Measurements from ENCODE around the gene RAB3GAP2. TPM values are rescaled to one million over a fixed set of nuclear protein-coding genes. Genes with fewer than 3 reads are reported as not detected.

Gene RAB3GAP2
- total and polyA plus RNA-seq, 10 donors = 6.5 to 48.7 (median 37.5) TPM

DNA sequence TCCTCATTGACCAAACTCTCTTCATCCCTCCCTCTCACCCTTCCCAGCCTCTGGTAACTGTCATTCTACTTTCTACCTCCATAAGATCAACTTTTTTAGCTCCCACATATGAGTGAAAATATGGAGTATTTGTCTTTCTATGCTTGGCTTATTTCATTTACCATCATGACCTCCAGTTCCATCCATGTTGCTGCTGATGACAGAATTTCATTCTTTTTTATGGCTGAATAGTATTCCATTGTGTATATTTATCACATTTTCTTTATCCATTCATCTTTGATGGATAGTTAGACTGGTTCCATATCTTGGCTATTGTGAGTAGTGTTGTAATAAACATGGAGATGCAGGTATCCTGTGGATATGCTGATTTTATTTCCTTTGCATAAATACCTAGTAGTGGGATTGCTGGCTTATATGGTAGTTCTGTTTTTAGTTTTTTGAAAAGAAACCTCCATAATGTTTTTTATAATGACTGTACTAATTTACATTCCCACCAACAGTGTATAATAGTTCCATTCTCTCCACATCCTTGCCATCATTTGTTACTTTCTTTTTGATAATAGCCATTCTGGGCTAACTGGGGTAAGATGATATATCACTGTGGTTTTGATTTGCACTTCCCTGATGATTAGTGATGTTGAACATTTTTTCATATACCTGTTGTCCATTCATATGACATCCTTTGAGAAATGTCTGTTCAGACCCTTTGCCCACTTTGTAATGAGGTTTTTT, 142.6 kb downstream of the RAB3GAP2 start:
- H3K4me3 ChIP-seq = no peak overlapping the region
- TF ChIP-seq, protein P1, sequence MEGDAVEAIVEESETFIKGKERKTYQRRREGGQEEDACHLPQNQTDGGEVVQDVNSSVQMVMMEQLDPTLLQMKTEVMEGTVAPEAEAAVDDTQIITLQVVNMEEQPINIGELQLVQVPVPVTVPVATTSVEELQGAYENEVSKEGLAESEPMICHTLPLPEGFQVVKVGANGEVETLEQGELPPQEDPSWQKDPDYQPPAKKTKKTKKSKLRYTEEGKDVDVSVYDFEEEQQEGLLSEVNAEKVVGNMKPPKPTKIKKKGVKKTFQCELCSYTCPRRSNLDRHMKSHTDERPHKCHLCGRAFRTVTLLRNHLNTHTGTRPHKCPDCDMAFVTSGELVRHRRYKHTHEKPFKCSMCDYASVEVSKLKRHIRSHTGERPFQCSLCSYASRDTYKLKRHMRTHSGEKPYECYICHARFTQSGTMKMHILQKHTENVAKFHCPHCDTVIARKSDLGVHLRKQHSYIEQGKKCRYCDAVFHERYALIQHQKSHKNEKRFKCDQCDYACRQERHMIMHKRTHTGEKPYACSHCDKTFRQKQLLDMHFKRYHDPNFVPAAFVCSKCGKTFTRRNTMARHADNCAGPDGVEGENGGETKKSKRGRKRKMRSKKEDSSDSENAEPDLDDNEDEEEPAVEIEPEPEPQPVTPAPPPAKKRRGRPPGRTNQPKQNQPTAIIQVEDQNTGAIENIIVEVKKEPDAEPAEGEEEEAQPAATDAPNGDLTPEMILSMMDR (IDR thresholded peaks at IDR 0.05 in 8 of 11, conservative IDR thresholded peaks at IDR 0.05 in 3 of 11) = no peak
- TF ChIP-seq POLR2AphosphoS5 (IDR thresholded peaks at IDR 0.05) (no peak), POLR2A (IDR thresholded peaks at IDR 0.05) (no peak)
- H3K4me1 ChIP-seq = no peaks in the 10 kb centered on the region
- H3K27me3 ChIP-seq (replicated peaks in 1 of 7) = no peaks in the 10 kb centered on the region
- H3K27ac ChIP-seq = no peak overlapping the region
- peaks cover 0 to 8% (median 3%) of the 10 kb centered on the region in 8 donors for H3K9me3 ChIP-seq
- DNase-seq = no peak
- intact Hi-C loops (cut with DNase I; ENCODE audit: low total_unique reads) = no loop called here
- H3K36me3 ChIP-seq = peaks cover 0 to 98% (median 54%) of the 10 kb centered on the region in 6 donors

DNA sequence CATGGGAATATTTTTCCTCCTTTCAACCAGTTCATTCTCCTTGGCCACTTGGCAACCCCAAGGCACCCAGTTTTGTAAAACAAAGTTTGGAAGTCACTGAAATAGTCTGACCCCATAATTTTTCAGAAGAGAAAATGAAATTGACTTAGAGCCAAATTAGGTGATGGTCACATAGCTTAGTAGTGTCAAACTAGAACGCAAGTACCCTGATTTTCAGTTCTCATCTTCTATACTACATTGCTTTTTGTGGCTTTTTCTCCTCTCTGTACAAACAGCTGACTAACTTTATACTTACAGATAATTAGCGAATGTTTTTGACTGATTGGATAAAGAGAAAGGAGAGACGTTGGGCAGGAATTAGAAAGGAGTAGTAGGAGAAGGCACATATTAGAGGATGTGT, 145.2 kb downstream of the RAB3GAP2 start:
- Histone ChIP-seq H3K9me3 (peaks cover 0 to 8% (median 3%) of the 10 kb centered on the region in 8 donors), H3K27ac (no peak overlapping the region), H3K27me3 (replicated peaks in 1 of 7) (no peaks in the 10 kb centered on the region), H3K4me1 (no peaks in the 10 kb centered on the region), H3K36me3 (peaks cover 0 to 78% (median 35%) of the 10 kb centered on the region in 6 donors), H3K4me3 (no peak overlapping the region)
- intact Hi-C loops (cut with DNase I; ENCODE audit: low total_unique reads) = no loop called here
- 90 to 97% (median 92%) methylated on average over 3 of the region's 3 CpGs for WGBS, 5 donors
- TF ChIP-seq, protein P1 (IDR thresholded peaks at IDR 0.05 in 8 of 11, conservative IDR thresholded peaks at IDR 0.05 in 3 of 11) = no peak
- TF ChIP-seq POLR2A (IDR thresholded peaks at IDR 0.05) = no peak
- DNase-seq = no peak

DNA sequence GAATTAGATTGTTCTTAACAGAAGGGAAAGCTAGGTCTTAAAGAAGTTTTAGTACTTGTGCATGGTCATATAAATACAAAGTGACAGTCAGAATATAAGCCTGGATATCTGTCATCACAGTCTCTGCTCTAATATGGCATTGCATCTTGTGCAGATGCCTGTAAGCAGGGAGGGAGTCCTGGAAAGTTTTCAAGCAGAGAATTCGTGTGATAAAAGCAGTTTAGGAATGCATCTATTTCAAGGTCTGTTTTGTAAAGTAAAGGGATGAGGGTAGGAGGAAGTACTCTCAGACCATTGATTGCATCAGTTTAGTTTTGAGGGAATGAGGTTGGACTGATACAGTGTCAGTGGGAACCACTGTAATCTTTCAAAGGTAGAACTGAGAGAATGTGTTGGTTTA, 147.7 kb downstream of the RAB3GAP2 start:
- Histone ChIP-seq H3K9me3 (peaks cover 0 to 7% (median 3%) of the 10 kb centered on the region in 8 donors), H3K4me3 (no peak overlapping the region), H3K36me3 (peaks cover 0 to 52% (median 33%) of the 10 kb centered on the region in 6 donors), H3K27me3 (replicated peaks in 1 of 7) (no peaks in the 10 kb centered on the region), H3K4me1 (no peaks in the 10 kb centered on the region), H3K27ac (no peak overlapping the region)
- intact Hi-C loops (cut with DNase I; ENCODE audit: low total_unique reads) = no loop called here
- WGBS, 5 donors = 31 to 55% (median 43%) methylated on average over 1 of the region's 1 CpG
- no peak for DNase-seq
- TF ChIP-seq POLR2AphosphoS5 (IDR thresholded peaks at IDR 0.05) (no peak), POLR2A (IDR thresholded peaks at IDR 0.05) (no peak)
- TF ChIP-seq, protein P1 (IDR thresholded peaks at IDR 0.05 in 8 of 11, conservative IDR thresholded peaks at IDR 0.05 in 3 of 11) = no peak

DNA sequence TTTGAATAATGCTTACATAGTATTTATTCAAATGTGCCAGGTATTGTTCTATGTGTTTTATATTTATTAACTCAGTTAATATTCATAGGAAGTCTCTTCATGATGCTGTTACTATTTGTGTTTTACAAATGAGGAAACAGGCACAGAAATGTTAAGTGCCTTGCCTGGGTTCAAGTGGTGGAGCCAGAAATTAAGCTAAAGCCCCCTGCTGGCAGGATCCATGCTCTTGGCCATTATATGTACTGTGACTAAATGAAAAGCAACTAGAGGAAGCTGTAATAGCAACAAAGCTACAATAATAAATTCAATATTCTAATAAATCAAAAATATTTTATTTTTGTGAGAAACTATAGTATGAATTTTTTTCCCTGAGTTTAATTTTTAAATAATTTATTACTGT, 148.4 kb downstream of the RAB3GAP2 start:
- DNase-seq = no peak
- TF ChIP-seq POLR2A (IDR thresholded peaks at IDR 0.05) = no peak
- TF ChIP-seq, protein P1 (IDR thresholded peaks at IDR 0.05 in 8 of 11, conservative IDR thresholded peaks at IDR 0.05 in 3 of 11) = peak in 2 of 11 experiments; percentile 16 to 27
- no peak for TF ChIP-seq POLR2AphosphoS5 (IDR thresholded peaks at IDR 0.05)
- intact Hi-C loops (cut with DNase I; ENCODE audit: low total_unique reads) = no loop called here

More for the DNA sequence above, 148.4 kb downstream of the RAB3GAP2 start:
- Histone ChIP-seq H3K27me3 (replicated peaks in 1 of 7) (no peaks in the 10 kb centered on the region), H3K4me1 (no peaks in the 10 kb centered on the region), H3K36me3 (peaks cover 0 to 49% (median 27%) of the 10 kb centered on the region in 6 donors), H3K4me3 (no peak overlapping the region), H3K27ac (no peak overlapping the region), H3K9me3 (peaks cover 0 to under 1% (median 0%) of the 10 kb centered on the region in 8 donors)

Data from spleen (tissue), 11 donors.